ENCODE data around the gene KCNMA1.

DNA sequence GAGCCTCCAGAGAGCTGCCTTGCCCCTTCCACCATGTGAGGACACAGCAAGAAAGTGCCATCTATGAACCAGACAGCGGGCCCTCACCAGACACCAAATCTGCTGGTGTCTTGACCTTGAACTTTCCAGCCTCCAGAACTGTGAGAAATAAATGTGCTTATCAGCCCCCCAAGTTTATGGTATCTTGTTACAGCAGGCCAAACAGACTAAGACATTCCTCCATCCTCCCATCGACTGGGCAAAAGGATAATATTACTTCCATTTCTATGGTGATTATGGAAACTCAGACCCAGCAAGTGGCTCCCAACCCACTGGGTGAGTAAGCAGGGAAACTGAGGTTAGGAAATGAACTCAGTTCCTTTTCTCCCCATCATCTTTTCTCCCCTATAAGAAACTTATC is 288.4 kb downstream of the KCNMA1 start:
- TF ChIP-seq, protein P1, sequence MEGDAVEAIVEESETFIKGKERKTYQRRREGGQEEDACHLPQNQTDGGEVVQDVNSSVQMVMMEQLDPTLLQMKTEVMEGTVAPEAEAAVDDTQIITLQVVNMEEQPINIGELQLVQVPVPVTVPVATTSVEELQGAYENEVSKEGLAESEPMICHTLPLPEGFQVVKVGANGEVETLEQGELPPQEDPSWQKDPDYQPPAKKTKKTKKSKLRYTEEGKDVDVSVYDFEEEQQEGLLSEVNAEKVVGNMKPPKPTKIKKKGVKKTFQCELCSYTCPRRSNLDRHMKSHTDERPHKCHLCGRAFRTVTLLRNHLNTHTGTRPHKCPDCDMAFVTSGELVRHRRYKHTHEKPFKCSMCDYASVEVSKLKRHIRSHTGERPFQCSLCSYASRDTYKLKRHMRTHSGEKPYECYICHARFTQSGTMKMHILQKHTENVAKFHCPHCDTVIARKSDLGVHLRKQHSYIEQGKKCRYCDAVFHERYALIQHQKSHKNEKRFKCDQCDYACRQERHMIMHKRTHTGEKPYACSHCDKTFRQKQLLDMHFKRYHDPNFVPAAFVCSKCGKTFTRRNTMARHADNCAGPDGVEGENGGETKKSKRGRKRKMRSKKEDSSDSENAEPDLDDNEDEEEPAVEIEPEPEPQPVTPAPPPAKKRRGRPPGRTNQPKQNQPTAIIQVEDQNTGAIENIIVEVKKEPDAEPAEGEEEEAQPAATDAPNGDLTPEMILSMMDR (IDR thresholded peaks at IDR 0.05 in 2 of 3, conservative IDR thresholded peaks at IDR 0.05 in 1 of 3; ENCODE audit: control insufficient read depth in 2 of 3, extremely low read depth in 1 of 3, insufficient read depth in 1 of 3, low read depth in 3 of 3, low read length in 3 of 3), result no peak
- TF ChIP-seq, protein P2, sequence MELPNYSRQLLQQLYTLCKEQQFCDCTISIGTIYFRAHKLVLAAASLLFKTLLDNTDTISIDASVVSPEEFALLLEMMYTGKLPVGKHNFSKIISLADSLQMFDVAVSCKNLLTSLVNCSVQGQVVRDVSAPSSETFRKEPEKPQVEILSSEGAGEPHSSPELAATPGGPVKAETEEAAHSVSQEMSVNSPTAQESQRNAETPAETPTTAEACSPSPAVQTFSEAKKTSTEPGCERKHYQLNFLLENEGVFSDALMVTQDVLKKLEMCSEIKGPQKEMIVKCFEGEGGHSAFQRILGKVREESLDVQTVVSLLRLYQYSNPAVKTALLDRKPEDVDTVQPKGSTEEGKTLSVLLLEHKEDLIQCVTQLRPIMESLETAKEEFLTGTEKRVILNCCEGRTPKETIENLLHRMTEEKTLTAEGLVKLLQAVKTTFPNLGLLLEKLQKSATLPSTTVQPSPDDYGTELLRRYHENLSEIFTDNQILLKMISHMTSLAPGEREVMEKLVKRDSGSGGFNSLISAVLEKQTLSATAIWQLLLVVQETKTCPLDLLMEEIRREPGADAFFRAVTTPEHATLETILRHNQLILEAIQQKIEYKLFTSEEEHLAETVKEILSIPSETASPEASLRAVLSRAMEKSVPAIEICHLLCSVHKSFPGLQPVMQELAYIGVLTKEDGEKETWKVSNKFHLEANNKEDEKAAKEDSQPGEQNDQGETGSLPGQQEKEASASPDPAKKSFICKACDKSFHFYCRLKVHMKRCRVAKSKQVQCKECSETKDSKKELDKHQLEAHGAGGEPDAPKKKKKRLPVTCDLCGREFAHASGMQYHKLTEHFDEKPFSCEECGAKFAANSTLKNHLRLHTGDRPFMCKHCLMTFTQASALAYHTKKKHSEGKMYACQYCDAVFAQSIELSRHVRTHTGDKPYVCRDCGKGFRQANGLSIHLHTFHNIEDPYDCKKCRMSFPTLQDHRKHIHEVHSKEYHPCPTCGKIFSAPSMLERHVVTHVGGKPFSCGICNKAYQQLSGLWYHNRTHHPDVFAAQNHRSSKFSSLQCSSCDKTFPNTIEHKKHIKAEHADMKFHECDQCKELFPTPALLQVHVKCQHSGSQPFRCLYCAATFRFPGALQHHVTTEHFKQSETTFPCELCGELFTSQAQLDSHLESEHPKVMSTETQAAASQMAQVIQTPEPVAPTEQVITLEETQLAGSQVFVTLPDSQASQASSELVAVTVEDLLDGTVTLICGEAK (IDR thresholded peaks at IDR 0.05; ENCODE audit: borderline replicate concordance), result no peak
- TF ChIP-seq SRF (IDR thresholded peaks at IDR 0.05; ENCODE audit: low read depth in 2 of 2, low read length in 2 of 2), result no peak
